GM10266 (cell line): ENCODE results near the gene CMSS1.

Experiments used
- DNase-seq: peaks from one replicate; pipeline ENCODE4 v3.0.0; 2012; ENCODE audit errors: extremely low spot score
- TF ChIP-seq, protein P1 (sequence below): IDR thresholded peaks from 2 replicates; pipeline ENCODE4 v1.5.1; 2012; ENCODE audit warnings: mild to moderate bottlenecking, low read depth; ENCODE audit not compliant: control insufficient read depth, insufficient read depth; ENCODE audit errors: missing control alignments

CMSS1 gene

DNA sequence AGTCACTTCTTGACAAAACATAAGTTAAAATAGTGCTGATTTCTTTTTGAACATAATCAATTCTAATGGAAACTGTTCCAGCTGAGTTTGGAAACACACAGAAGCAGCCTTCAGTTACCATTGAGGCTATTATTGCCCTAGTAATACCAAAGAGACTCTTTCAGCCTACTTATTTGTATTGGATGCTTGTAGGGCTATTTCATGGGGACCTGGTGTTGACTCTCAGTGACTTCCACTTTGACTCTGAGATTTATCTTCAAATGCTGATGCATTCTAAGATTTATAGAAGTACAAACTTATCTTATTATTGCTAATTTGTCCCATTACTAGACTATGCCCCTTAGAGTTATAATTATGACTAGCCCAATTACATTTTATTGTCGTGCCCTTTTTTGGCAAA is 67.4 kb downstream of the CMSS1 start:
- no peak for DNase-seq
- TF ChIP-seq, protein P1, sequence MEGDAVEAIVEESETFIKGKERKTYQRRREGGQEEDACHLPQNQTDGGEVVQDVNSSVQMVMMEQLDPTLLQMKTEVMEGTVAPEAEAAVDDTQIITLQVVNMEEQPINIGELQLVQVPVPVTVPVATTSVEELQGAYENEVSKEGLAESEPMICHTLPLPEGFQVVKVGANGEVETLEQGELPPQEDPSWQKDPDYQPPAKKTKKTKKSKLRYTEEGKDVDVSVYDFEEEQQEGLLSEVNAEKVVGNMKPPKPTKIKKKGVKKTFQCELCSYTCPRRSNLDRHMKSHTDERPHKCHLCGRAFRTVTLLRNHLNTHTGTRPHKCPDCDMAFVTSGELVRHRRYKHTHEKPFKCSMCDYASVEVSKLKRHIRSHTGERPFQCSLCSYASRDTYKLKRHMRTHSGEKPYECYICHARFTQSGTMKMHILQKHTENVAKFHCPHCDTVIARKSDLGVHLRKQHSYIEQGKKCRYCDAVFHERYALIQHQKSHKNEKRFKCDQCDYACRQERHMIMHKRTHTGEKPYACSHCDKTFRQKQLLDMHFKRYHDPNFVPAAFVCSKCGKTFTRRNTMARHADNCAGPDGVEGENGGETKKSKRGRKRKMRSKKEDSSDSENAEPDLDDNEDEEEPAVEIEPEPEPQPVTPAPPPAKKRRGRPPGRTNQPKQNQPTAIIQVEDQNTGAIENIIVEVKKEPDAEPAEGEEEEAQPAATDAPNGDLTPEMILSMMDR, result no peak

DNA sequence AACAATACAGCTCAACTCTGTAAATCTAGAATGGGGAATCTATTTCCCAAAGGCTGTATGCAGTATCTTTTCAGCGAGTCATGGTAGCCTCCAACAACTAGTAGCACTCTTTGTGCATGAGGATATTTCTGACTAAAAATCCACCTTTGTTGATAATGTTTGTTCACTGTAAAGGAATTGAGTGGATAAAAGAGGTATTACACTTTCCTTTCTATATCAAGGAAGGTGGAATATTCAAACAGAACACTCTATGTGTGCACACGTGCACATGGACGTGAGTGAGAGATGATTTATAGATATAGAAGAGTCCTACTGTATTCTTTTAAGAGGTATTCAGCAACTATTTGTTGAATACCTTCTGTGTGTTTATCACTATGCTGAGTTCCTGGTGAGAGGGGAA is 68.2 kb downstream of the CMSS1 start:
- DNase-seq, result no peak
- TF ChIP-seq, protein P1, result no peak

DNA sequence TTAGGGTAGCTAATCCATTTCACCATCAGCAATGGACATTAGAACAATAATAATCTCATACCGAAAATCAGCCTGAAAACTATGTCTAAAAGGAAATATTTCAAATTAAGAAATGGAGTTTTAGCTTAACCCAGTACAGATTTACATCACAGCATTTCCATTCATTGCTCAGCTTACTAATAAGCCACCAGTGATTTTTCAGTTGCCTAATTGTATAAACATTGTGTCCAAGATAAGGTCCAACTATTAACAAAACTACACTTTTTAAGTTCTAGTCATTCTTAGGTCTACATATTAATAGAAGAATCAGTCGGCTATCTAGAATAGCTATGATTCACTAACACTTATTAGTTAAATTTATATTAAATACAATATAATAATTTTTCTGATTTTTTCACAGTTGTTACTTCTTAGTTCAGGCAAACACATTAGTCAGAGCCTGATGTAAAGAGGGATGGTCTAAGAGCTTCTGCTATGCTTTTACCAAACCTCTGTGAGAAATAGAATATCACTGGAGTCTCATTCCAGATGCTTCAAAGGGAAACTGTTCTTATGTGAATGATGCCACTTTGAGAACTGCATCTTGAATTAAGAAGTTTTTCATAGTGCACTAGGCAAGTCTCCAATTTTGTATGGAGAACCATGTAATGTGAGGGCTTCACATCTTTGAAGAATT is 74.1 kb downstream of the CMSS1 start:
- DNase-seq, result no peak
- TF ChIP-seq, protein P1, result no peak

DNA sequence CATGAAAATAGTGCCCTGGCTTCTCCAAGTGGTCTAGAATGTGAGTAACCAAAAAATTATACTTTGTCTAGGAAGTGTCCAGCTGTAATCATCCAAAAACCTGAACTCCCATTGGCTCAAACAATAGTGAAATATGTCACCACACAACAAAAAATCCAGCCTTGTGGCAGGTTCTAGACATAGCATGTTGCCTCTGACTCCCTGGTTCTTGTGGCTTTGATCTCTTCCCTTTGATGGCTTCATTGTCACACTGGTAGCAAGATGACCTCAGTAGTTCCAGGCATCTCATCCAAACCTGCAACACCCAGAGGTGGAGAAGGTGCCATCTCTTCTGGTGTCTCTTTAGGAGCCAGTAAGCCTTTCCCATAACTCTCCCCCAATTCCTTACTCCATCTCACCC is 74.7 kb downstream of the CMSS1 start:
- TF ChIP-seq, protein P1, result no peak
- no peak for DNase-seq

DNA sequence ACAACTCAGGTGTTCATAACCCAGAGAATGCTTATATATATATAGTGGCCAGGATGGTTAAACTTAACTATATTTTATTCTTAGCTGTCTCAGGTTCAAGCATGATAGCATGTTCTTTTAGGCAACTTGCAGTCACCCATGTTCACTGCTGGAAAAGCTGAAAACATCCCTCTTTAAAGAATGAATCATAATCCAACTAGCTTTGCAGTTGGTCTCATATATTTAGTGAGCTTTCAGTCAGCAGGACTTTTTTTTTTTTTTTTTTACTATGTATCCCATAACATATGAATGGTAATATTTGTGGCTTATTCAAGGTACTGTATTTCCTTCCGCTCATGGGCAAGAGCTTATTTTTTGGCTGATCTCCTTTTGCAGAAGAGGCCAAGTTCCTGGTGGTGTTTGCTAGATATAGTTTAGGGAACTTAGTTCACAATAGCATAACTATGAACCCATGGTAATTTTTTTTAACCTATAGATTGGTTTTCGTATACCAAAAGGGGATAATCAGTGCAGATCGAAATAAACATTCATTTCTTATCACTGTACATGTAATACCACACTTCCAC is 77.6 kb downstream of the CMSS1 start:
- DNase-seq, result no peak
- TF ChIP-seq, protein P1, result no peak

DNA sequence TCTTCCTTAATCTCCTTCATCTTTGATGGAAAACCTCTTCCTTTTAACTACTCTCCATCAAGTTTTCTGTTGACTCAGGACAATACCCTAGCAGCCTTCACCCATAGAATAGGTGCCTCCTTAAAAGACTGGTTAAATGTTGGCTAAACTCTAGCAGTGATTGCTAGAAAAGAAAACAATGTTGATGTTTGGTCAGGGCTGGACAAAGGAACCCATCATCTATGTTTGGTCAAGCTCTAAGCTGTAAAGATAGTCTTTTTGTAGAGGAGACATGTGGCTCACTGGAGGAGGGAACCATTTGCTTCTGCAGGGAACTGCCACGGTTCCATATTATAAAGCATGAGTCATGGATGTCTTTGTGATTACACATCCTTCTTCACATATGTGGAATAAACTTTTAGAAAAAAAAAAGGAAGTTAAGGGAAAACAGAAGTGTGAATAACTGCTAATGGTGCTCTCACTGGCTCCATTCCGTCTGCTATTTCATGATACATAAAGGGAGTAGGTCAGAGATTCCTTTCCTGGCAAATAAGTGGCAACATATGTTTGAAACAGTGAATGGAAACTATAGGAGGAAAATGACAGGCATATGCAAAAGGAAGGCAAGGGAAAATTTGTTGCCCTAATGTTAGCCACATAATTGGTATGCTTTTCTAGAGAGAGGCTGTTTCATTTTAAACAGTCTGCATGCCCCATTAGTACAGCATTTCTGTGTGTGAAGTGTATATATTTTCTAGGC is 78.2 kb downstream of the CMSS1 start:
- TF ChIP-seq, protein P1, result no peak
- DNase-seq, result no peak

DNA sequence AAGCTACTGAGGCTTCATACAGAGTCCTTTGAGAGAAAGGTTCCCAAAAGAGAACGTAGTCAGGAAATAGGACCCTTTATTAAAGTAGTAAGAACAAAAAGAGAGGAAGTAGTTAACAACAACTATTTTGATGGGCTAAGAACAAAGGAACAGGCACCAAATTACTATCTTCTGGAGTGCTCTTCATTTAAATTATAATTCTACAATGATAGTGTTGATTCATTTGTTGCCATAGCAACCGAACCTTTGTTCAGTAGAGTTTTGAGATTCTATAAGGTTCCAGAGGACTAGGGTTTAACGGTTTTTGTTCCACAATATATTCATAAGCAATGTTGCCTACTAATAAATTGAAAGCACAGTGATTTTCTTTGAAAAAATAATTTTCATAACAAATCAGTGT is 78.8 kb downstream of the CMSS1 start:
- DNase-seq, result no peak
- TF ChIP-seq, protein P1, result no peak
